ENCODE measurements around the gene ITPKB. TPM values are rescaled to one million over a fixed set of nuclear protein-coding genes. Genes with fewer than 3 reads are reported as not detected.

The ITPKB gene
- total RNA-seq, 2 experiments from 2014 or later = 31.0 to 31.9 TPM

- H3K4me3 Mint-ChIP-seq = no peak overlapping the region
- H3K27me3 Mint-ChIP-seq = no peaks in the 10 kb centered on the region
- H3K36me3 Mint-ChIP-seq (ENCODE audit: low read depth) = peaks cover 39% of the 10 kb centered on the region
- no peak for ATAC-seq
- DNase-seq = no peak
- H3K27ac Mint-ChIP-seq = peak overlapping the region; percentile 33
- ChIA-PET POLR2A (interaction anchor here (1.0 kb wide), 1 partner anchor 10 kb away, joined by 3 read pairs; no protein-coding TSS in a partner anchor), CTCF (interaction anchor here (0.9 to 1.1 kb wide), 3 partner anchors 81 to 189 kb away, joined by 3 read pairs; no protein-coding TSS in a partner anchor)
- H3K4me1 Mint-ChIP-seq = peaks cover 66% of the 10 kb centered on the region
- intact Hi-C loops (cut with DNase I, micrococcal nuclease) = no loop called here
- peaks cover 1% of the 10 kb centered on the region for H3K9me3 Mint-ChIP-seq (ENCODE audit: low read depth)
These were observed 107.7 kb downstream of the ITPKB start for GRCh38 chr1:226631229-226632000.

- Mint-ChIP-seq H3K27ac (peak overlapping the region; percentile 20), H3K4me3 (no peak overlapping the region), H3K27me3 (no peaks in the 10 kb centered on the region), H3K4me1 (peaks cover 60% of the 10 kb centered on the region), H3K36me3 (ENCODE audit: low read depth) (peaks cover 39% of the 10 kb centered on the region), H3K9me3 (ENCODE audit: low read depth) (peaks cover 1% of the 10 kb centered on the region)
- ATAC-seq (no peak), DNase-seq (no peak)
- CTCF ChIA-PET = interaction anchor here (0.5 to 1.1 kb wide), 3 partner anchors 17 to 82 kb away, joined by 3 read pairs; no protein-coding TSS in a partner anchor
- intact Hi-C loops (cut with DNase I, micrococcal nuclease) = no loop called here
- POLR2A ChIA-PET = interaction anchor here (1.0 kb wide), 1 partner anchor 11 kb away, joined by 3 read pairs; no protein-coding TSS in a partner anchor
These were observed 108.5 kb downstream of the ITPKB start for GRCh38 chr1:226630592-226630991.

DNA sequence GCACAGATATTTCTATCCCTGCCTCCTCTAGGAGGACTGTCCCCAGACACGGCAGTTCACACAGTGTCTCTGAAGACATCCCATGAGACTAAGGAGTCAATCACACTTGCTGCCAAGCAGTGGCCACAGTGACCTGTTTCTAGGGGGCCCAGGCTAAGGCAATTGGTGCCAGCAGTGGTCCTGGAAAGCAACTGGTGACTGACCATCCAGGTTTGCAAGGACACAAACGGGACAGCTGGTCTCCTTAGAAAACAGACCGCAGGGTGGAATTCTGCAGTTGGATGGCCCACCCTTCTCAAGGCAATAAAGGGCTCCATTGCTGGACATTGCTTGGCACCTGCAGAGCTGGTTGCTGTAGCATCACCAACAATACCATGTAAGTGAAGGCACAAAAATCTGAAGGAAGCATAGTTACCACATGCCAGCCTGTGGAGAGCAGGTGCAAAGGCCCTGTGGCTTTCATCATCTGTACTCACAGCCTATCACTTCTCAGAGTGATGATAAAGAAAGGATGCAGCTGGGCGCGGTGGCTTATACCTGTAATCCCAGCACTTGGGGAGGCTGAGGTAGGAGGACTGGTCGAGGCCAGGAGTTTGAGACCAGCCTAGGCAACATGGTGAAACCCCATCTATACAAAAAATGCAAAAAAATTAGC lies 109.1 kb downstream of the ITPKB start:
- DNase-seq (no peak), ATAC-seq (no peak)
- H3K4me1 Mint-ChIP-seq = peaks cover 55% of the 10 kb centered on the region
- POLR2A ChIA-PET = no interaction called here
- intact Hi-C loops (cut with DNase I, micrococcal nuclease) = loop anchor here in 1 of 2 experiments (10.0 kb wide), 2 partner anchors 445 to 915 kb away; no protein-coding TSS in a partner anchor
- no peak overlapping the region for H3K27ac Mint-ChIP-seq
- H3K27me3 Mint-ChIP-seq = no peaks in the 10 kb centered on the region
- H3K4me3 Mint-ChIP-seq = no peak overlapping the region
- H3K36me3 Mint-ChIP-seq (ENCODE audit: low read depth) = peaks cover 36% of the 10 kb centered on the region
- CTCF ChIA-PET = interaction anchor here (0.6 kb wide), 1 partner anchor 17 kb away, joined by 3 read pairs; no protein-coding TSS in a partner anchor
- peaks cover 1% of the 10 kb centered on the region for H3K9me3 Mint-ChIP-seq (ENCODE audit: low read depth)

GRCh38 chr1:226629210-226629895 lies 109.7 kb downstream of the ITPKB start:
- peaks cover 50% of the 10 kb centered on the region for H3K4me1 Mint-ChIP-seq
- no peak overlapping the region for H3K4me3 Mint-ChIP-seq
- H3K27me3 Mint-ChIP-seq = no peaks in the 10 kb centered on the region
- ChIA-PET POLR2A (no interaction called here), CTCF (interaction anchor here (0.5 to 1.0 kb wide), 2 partner anchors 53 to 77 kb away, joined by 3 to 4 read pairs; no protein-coding TSS in a partner anchor)
- no peak for DNase-seq
- H3K27ac Mint-ChIP-seq = peak overlapping the region; percentile 61
- no peak for ATAC-seq
- H3K36me3 Mint-ChIP-seq (ENCODE audit: low read depth) = peaks cover 35% of the 10 kb centered on the region
- intact Hi-C loops (cut with DNase I, micrococcal nuclease) = loop anchor here in 1 of 2 experiments (10.0 kb wide), 2 partner anchors 445 to 915 kb away; no protein-coding TSS in a partner anchor
- peaks cover 1% of the 10 kb centered on the region for H3K9me3 Mint-ChIP-seq (ENCODE audit: low read depth)

GRCh38 chr1:226628612-226629155 lies 110.4 kb downstream of the ITPKB start:
- DNase-seq (no peak), ATAC-seq (no peak)
- POLR2A ChIA-PET = no interaction called here
- peaks cover 1% of the 10 kb centered on the region for H3K9me3 Mint-ChIP-seq (ENCODE audit: low read depth)
- H3K36me3 Mint-ChIP-seq (ENCODE audit: low read depth) = peaks cover 33% of the 10 kb centered on the region
- H3K27me3 Mint-ChIP-seq = no peaks in the 10 kb centered on the region
- CTCF ChIA-PET = interaction anchor here (0.5 to 1.5 kb wide), 6 partner anchors 10 to 201 kb away, joined by 3 to 5 read pairs (median 3); no protein-coding TSS in a partner anchor
- H3K4me3 Mint-ChIP-seq = no peak overlapping the region
- H3K27ac Mint-ChIP-seq = no peak overlapping the region
- intact Hi-C loops (cut with DNase I, micrococcal nuclease) = loop anchor here in 1 of 2 experiments (10.0 kb wide), 2 partner anchors 446 to 916 kb away; no protein-coding TSS in a partner anchor
- peaks cover 46% of the 10 kb centered on the region for H3K4me1 Mint-ChIP-seq

DNA sequence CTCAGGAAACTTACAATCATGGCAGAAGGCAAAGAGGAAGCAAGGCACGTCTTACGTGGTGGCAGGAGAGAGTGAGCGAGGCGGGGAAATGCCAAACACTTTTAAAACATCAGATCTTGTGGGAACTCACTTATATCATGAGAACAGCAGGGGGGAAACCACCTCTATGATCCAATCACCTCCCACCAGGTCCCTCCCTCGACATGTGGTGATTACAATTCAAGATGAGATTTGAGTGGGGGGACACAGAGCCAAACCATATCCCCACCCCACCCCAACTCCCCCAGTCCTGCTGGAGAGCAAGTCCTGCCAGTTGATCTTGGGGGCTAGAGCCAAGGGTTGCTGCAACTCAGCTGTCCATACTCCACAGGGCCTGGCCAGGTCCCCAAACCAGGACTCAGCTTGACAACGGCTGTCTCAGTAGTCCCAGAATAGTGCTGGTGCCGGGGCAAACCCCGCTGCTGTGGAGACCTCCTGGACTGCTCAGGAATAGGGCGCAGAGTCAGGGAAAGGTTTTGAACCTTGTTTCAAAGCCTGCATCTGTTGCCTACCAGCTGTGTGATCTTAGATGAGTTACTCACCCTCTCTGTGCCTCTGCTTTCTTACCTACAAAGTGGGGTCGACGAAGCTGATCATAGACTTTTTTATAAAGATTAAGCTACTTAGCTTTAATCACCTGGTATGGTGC lies 111.0 kb downstream of the ITPKB start:
- peaks cover 39% of the 10 kb centered on the region for H3K4me1 Mint-ChIP-seq
- H3K27me3 Mint-ChIP-seq = no peaks in the 10 kb centered on the region
- CTCF ChIA-PET = interaction anchor here (0.8 to 1.5 kb wide), 6 partner anchors 11 to 202 kb away, joined by 3 to 5 read pairs (median 3); no protein-coding TSS in a partner anchor
- H3K27ac Mint-ChIP-seq = peak overlapping the region; percentile 90
- intact Hi-C loops (cut with DNase I, micrococcal nuclease) = loop anchor here (1.0 to 10.0 kb wide), 6 partner anchors 59 to 917 kb away; partner anchors contain the start of genes COQ8A (in 1 of the 2) and ITPKB (in 1 of the 2)
- DNase-seq (peak; percentile 68), ATAC-seq (peak; percentile 42)
- H3K36me3 Mint-ChIP-seq (ENCODE audit: low read depth) = peaks cover 30% of the 10 kb centered on the region
- peaks cover 1% of the 10 kb centered on the region for H3K9me3 Mint-ChIP-seq (ENCODE audit: low read depth)
- POLR2A ChIA-PET = no interaction called here
- no peak overlapping the region for H3K4me3 Mint-ChIP-seq

GRCh38 chr1:226627050-226627755 lies 111.9 kb downstream of the ITPKB start:
- H3K4me3 Mint-ChIP-seq = peak overlapping the region; percentile 46
- ChIA-PET POLR2A (interaction anchor here (1.0 kb wide), 1 partner anchor 256 kb away, joined by 3 read pairs; no protein-coding TSS in a partner anchor), CTCF (interaction anchor here (0.5 to 3.3 kb wide), 30 partner anchors 8 to 279 kb away, joined by 3 to 33 read pairs (median 4); no protein-coding TSS in a partner anchor)
- DNase-seq (no peak), ATAC-seq (peak; percentile 7)
- H3K4me1 Mint-ChIP-seq = peaks cover 31% of the 10 kb centered on the region
- intact Hi-C loops (cut with DNase I, micrococcal nuclease) = loop anchor here (1.0 to 10.0 kb wide), 6 partner anchors 60 to 918 kb away; partner anchors contain the start of genes COQ8A (in 1 of the 2) and ITPKB (in 1 of the 2)
- peaks cover 1% of the 10 kb centered on the region for H3K9me3 Mint-ChIP-seq (ENCODE audit: low read depth)
- H3K36me3 Mint-ChIP-seq (ENCODE audit: low read depth) = peaks cover 24% of the 10 kb centered on the region
- H3K27ac Mint-ChIP-seq = peak overlapping the region; percentile 90
- H3K27me3 Mint-ChIP-seq = no peaks in the 10 kb centered on the region

DNA sequence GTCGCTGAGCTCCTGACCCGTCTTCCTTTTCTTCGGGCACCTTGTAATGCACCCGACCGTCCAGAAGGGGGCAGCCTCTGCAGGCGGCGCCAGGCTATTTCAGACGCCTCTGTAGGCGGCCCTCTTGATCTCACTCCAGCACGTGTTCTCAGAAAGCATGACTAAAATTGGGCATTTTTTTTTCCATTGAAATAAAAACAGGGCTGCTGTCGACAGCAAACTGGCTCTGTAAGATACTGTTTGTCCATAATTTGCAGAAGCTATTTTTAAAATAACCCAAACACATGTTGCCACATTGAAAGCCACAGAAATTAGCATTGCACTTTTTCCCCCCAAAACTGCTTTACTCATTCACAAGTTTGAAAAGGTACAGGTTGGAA lies 112.5 kb downstream of the ITPKB start:
- H3K27ac Mint-ChIP-seq = peak overlapping the region; percentile 90
- H3K36me3 Mint-ChIP-seq (ENCODE audit: low read depth) = peaks cover 19% of the 10 kb centered on the region
- peak; percentile 82 for ATAC-seq
- peak; percentile 91 for DNase-seq
- peaks cover 26% of the 10 kb centered on the region for H3K4me1 Mint-ChIP-seq
- H3K27me3 Mint-ChIP-seq = no peaks in the 10 kb centered on the region
- POLR2A ChIA-PET = interaction anchor here (0.7 to 1.0 kb wide), 4 partner anchors 76 to 312 kb away, joined by 3 to 6 read pairs (median 4); no protein-coding TSS in a partner anchor
- CTCF ChIA-PET = interaction anchor here (0.5 to 3.3 kb wide), 54 partner anchors 8 to 485 kb away, joined by 3 to 33 read pairs (median 4); no protein-coding TSS in a partner anchor
- peaks cover 1% of the 10 kb centered on the region for H3K9me3 Mint-ChIP-seq (ENCODE audit: low read depth)
- peak overlapping the region; percentile 46 for H3K4me3 Mint-ChIP-seq
- intact Hi-C loops (cut with DNase I, micrococcal nuclease) = loop anchor here (1.0 to 10.0 kb wide), 9 partner anchors 37 to 918 kb away; partner anchors contain the start of gene ITPKB (in 1 of the 2)

DNA sequence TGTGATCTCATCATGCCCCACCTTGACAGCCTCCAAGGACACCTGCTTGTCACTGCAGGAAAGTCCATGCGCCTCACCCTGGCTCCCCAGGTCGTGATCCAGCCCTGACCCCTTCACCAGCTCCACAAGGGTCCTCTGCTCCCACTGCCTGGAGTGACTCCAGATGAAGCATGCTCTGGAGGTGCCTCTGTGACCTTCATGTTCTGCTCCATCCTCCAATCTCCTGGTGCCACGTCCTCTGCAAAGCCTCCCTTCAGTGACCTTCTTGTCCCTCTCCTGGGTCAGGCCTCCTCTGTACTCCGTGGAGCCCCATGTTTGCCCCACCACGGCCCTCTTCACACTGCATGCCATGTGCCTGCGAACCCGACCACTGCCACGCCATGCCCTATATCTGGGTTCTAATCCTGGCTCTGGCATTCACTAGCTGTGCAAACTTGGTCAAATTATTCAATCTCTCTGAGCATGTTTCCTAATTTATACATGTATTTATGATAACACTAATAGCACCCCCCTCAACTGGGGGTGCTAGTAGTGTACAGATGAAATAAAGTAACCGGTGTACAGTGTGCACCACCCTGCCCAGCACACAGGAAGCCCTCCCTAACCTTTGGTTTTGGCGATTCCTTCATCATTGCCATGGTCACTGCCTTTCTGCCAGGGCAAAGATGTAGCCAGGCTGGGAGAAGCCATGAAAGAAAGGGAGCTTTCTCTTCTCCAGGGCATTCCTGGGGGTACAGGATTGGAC lies 113.1 kb downstream of the ITPKB start:
- peaks cover 1% of the 10 kb centered on the region for H3K9me3 Mint-ChIP-seq (ENCODE audit: low read depth)
- H3K4me1 Mint-ChIP-seq = peaks cover 24% of the 10 kb centered on the region
- DNase-seq (no peak), ATAC-seq (peak; percentile 49)
- no peaks in the 10 kb centered on the region for H3K27me3 Mint-ChIP-seq
- peak overlapping the region; percentile 46 for H3K4me3 Mint-ChIP-seq
- H3K27ac Mint-ChIP-seq = peak overlapping the region; percentile 90
- peaks cover 15% of the 10 kb centered on the region for H3K36me3 Mint-ChIP-seq (ENCODE audit: low read depth)
- ChIA-PET POLR2A (interaction anchor here (0.7 to 1.0 kb wide), 4 partner anchors 76 to 313 kb away, joined by 3 to 6 read pairs (median 4); no protein-coding TSS in a partner anchor), CTCF (interaction anchor here (0.6 to 3.3 kb wide), 53 partner anchors 9 to 486 kb away, joined by 3 to 33 read pairs (median 4); no protein-coding TSS in a partner anchor)
- intact Hi-C loops (cut with DNase I, micrococcal nuclease) = loop anchor here (1.0 to 10.0 kb wide), 9 partner anchors 37 to 919 kb away; partner anchors contain the start of gene ITPKB (in 1 of the 2)
